Measurements from ENCODE around the gene SPC24.
"Not testable (repeated sequence)": the region's sequence is repeated elsewhere in the genome, so short reads cannot be mapped to it uniquely, and the experiment has no call there.

SPC24 gene

DNA sequence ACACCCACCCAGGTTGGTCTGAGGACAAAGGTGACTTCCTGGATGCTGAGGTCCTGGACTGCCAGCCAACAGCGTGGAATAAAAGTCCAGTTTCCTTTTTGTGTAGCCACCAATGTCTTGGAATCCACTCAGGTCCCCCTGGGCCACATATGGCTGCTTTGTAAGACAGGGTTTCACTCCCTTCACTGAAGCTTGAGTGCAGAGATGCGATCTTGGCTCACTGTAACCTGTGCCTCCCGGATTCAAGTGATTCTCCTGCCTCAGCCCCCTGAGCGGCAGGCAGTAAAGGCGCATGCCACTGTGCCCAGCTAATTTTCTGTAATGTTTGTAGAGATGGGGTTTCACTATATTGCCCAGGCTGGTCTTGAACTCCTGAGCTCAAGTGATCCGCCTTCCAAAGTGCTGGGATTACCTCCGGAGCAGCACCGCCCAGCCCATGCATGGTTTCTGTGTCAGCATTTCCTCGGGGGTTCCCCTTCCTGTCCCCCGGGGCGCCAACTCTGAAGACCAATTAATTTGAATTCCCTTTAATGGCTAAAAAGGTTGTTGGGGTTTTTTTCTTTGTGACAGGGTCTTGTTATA lies 24.2 kb upstream of the SPC24 start:
- H3K4me3 ChIP-seq (ENCODE audit: control insufficient read depth, low read depth, low read length): no peak overlapping the region
- no peak for DNase-seq (ENCODE audit: low read depth)
- TF ChIP-seq, protein P1, sequence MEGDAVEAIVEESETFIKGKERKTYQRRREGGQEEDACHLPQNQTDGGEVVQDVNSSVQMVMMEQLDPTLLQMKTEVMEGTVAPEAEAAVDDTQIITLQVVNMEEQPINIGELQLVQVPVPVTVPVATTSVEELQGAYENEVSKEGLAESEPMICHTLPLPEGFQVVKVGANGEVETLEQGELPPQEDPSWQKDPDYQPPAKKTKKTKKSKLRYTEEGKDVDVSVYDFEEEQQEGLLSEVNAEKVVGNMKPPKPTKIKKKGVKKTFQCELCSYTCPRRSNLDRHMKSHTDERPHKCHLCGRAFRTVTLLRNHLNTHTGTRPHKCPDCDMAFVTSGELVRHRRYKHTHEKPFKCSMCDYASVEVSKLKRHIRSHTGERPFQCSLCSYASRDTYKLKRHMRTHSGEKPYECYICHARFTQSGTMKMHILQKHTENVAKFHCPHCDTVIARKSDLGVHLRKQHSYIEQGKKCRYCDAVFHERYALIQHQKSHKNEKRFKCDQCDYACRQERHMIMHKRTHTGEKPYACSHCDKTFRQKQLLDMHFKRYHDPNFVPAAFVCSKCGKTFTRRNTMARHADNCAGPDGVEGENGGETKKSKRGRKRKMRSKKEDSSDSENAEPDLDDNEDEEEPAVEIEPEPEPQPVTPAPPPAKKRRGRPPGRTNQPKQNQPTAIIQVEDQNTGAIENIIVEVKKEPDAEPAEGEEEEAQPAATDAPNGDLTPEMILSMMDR (conservative IDR thresholded peaks at IDR 0.05; ENCODE audit: control insufficient read depth, insufficient read depth, low read depth, low read length): no peak

DNA sequence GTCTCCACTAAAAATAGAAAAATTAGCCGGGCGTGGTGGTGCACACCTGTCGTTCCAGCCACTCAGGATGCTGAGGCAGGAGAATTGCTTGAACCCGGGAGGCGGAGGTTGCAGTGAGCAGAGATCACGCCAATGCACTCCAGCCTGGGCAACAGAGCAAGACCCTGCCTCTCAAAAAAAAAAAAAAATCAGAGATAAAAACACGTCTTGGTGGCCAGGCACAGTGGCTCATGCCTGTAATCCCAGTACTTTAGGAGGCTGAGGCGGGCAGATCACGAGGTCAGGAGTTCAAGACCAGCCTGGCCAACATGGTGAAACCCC lies 23.5 kb upstream of the SPC24 start:
- not testable (repeated sequence) for DNase-seq (ENCODE audit: low read depth); H3K4me3 ChIP-seq (ENCODE audit: control insufficient read depth, low read depth, low read length)

DNA sequence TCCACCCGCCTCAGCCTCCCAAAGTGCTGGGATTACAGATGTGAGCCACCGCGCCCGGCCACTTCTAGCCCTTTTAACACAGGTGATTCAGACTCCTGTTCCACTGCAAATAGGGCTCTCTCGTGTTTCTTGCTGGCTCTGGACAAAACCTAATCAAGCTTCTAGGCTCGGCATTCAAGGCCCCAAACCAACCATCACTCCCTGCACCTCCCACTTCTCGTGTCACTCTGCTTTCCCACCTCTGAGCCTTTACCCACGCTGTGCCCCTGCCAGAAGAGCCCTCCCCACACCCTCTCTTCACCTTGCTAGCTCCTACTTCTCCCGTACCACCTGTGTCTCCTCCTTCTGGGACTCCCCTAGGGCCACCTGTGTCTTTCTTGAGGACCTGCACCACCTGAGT lies 22.0 kb upstream of the SPC24 start:
- TF ChIP-seq, protein P1 (conservative IDR thresholded peaks at IDR 0.05; ENCODE audit: control insufficient read depth, insufficient read depth, low read depth, low read length): no peak
- no peak overlapping the region for H3K4me3 ChIP-seq (ENCODE audit: control insufficient read depth, low read depth, low read length)
- DNase-seq (ENCODE audit: low read depth): no peak

DNA sequence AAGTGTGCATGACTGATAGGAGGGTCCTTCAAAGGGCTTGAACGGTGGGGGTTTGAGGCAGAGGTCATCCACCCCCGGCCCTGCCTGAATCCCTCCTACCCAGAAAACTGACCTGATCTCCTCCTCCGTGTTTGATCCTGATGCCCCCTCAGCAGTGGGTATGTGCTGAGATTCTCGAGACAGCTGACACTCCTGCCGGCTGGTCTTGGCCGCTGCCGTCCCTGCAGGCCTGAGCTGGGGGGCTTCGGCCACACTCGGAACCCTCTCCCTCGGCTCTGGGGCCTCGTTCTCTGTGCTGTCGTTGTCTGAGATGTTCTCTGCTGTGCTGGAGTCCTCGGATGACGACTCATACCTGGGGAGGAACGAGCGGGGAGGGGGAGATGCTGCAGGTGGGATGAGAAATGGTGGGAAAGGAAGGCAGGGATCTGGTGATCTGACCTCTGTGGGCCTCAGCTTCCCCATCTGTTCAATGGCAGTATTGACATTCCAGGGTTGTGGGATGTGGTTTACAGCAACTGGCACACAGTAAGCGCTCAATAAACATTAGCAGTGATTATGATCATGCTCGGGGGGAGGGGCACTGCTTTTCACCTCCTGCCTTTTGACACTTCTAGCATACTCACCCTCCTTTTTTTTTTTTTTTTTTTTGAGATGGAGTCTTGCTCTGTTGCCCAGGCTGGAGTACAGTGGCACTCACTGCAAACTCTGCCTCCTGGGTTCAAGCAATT lies 21.0 kb upstream of the SPC24 start:
- H3K4me3 ChIP-seq (ENCODE audit: control insufficient read depth, low read depth, low read length): no peak overlapping the region
- TF ChIP-seq, protein P1 (conservative IDR thresholded peaks at IDR 0.05; ENCODE audit: control insufficient read depth, insufficient read depth, low read depth, low read length): no peak
- DNase-seq (ENCODE audit: low read depth): no peak

DNA sequence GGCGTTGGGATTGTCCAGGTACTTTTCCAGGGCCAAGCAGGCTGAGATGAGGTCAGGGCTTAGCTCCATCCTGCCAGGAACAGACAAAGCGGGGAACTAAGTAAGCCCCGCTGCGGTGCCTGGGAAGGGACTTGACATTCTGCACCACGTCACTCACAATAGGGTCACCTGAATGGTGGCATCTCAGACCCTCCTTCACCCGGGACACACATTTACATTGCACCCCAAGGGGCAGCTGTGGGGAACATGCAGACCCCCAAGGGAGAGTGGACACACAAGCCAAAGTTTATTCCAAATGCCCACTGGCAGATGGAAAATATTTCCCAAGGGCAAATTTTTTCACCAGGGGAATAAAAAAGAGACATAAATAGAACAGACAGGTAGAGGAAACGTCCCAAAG lies 20.3 kb upstream of the SPC24 start:
- no peak overlapping the region for H3K4me3 ChIP-seq (ENCODE audit: control insufficient read depth, low read depth, low read length)
- TF ChIP-seq, protein P1 (conservative IDR thresholded peaks at IDR 0.05; ENCODE audit: control insufficient read depth, insufficient read depth, low read depth, low read length): no peak
- no peak for DNase-seq (ENCODE audit: low read depth)

DNA sequence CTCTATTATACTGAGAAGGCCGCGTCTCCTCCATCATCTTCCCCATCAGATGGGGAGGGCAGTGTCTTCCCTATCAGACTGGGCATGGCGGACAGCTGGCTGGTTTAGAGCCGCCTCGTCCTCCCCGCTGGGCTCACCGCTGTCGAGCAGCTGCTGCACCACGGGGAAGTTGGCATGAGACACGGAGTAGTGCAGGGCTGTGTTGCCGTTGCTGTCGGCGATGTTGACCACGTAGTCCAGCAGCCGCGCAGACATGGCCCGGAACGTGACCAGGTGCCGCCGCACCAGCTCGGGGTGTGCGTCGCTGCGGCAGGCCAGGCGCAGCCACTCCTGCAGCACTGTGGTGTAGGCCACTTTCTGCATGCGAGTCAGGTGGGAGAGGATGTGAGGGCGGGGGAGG lies 18.8 kb upstream of the SPC24 start:
- no peak overlapping the region for H3K4me3 ChIP-seq (ENCODE audit: control insufficient read depth, low read depth, low read length)
- DNase-seq (ENCODE audit: low read depth): no peak
- TF ChIP-seq, protein P1 (conservative IDR thresholded peaks at IDR 0.05; ENCODE audit: control insufficient read depth, insufficient read depth, low read depth, low read length): no peak

DNA sequence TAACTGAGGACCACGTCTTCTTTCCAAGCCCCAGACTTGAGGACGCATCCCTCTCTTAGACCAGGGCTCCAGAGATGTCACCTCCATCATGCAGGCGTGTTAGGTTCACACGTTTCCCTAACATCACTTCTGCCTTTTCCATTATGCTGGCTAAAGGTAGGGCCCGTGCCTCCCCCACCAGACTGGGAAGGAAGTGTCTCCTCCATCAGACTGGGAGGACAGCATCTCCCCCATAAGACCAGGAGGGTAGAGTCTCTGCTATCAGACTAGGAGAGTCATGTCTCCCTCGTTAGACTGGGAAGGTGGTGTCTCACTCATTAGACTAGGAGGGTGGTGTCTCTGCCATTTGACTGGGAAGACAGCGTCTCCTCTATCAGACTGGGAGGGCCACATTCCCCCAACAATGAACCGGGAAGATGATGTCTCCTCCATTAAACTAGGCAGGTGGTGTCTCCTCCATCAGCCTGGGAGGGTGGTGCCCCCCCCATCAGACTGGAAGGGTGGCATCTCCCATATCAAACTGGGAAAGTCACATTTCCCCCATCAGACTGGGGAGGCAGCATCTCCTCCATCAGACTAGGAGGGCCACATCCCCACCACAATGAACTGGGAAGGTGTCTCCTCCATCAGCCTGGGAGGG lies 18.1 kb upstream of the SPC24 start:
- no peak overlapping the region for H3K4me3 ChIP-seq (ENCODE audit: control insufficient read depth, low read depth, low read length)
- DNase-seq (ENCODE audit: low read depth): no peak
- TF ChIP-seq, protein P1 (conservative IDR thresholded peaks at IDR 0.05; ENCODE audit: control insufficient read depth, insufficient read depth, low read depth, low read length): no peak
